ENCODE data around the gene MLEC. TPM values are rescaled to one million over a fixed set of nuclear protein-coding genes. Genes with fewer than 3 reads are reported as not detected.

The MLEC gene
- total RNA-seq, 4 donors from 2014 or later, result 65.1 to 94.1 (median 85.8) TPM

DNA sequence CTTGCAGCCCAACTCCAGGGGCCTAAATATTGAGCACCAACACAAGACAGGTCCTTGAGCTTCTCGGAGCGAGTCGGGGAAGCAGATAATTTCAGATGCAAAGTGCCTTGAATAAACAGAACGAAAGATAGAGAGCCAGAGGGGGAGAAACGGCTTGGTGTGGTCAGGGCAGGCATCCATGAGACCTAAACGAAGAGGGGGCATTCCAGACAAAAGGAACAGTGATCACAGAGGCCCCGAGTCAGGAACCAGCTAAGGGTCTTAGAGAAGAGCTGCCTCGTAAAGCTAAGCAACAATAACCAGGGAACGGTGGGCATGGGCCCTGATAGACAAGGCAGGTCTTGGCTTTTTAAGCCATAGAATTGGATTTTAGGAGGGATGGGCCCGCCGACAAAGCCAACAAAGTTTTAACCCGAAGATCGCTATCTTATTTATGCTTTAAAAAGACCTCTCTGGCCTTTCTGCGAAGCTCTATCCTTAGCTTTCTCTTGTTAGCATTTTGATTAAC, 38.3 kb downstream of the MLEC start:
- TF ChIP-seq, protein P1, sequence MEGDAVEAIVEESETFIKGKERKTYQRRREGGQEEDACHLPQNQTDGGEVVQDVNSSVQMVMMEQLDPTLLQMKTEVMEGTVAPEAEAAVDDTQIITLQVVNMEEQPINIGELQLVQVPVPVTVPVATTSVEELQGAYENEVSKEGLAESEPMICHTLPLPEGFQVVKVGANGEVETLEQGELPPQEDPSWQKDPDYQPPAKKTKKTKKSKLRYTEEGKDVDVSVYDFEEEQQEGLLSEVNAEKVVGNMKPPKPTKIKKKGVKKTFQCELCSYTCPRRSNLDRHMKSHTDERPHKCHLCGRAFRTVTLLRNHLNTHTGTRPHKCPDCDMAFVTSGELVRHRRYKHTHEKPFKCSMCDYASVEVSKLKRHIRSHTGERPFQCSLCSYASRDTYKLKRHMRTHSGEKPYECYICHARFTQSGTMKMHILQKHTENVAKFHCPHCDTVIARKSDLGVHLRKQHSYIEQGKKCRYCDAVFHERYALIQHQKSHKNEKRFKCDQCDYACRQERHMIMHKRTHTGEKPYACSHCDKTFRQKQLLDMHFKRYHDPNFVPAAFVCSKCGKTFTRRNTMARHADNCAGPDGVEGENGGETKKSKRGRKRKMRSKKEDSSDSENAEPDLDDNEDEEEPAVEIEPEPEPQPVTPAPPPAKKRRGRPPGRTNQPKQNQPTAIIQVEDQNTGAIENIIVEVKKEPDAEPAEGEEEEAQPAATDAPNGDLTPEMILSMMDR (IDR thresholded peaks at IDR 0.05; ENCODE audit: low read depth), result no peak

DNA sequence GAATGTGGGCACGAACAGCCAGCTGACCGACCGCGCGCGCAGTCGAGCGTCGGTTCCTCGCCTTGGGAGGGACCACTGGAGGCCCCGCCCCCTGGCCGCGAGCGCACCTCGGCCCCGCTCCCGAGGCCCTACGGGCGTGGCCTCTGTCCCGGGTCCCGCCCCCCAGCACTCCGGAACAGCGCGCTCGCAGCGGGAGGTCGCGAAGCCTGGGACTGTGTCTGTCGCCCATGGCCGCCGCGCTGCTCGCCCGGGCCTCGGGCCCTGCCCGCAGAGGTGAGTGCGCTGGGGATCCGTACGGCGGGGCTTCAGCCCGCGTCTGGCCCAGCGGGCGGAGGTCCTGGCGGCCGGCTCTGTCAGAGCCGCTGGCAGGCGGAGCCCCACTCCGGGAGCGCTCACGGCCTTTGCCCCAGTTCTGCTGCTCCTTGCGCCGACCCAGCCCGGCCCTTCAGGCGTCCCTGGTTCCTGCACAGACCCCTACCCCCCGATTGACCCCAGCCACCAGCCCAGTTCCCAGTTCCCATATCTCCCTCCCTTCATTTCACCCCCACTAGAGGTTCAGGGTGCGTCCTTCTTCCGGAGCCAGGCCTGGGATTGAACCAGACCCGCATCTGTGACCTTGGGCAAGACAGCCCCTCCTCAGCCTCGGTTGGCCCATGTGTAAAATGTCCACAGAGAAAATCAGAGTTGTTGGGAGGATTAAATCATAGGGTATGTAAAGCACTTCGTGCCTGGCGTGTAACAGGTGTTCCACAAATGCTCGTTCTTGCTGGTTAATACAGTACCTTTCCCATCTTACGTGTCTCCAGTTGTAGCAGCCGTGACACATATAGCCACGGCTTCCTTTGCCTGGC, 38.9 kb downstream of the MLEC start, which contains the start of gene ACADS:
ACADS (plus strand) TSS at position 168 of the 851 bp plus-strand sequence; CDS start at position 228, 60 bp downstream.
- TF ChIP-seq, protein P1 (IDR thresholded peaks at IDR 0.05; ENCODE audit: low read depth), result no peak

DNA sequence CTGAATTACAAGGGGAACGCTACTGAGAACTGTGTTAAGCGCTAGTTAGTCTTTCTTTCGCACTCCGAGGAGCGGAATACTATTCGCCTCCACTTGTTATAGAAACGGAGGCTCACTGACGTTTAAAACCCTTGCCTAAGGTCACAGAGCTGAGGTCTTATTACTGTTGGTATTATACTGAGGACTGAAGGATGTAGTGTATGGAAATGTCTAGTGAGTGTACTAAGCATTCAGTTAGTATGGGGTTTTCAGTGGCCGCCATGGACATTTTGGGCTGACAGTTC, 39.5 kb downstream of the MLEC start:
- TF ChIP-seq, protein P1 (IDR thresholded peaks at IDR 0.05; ENCODE audit: low read depth), result no peak

DNA sequence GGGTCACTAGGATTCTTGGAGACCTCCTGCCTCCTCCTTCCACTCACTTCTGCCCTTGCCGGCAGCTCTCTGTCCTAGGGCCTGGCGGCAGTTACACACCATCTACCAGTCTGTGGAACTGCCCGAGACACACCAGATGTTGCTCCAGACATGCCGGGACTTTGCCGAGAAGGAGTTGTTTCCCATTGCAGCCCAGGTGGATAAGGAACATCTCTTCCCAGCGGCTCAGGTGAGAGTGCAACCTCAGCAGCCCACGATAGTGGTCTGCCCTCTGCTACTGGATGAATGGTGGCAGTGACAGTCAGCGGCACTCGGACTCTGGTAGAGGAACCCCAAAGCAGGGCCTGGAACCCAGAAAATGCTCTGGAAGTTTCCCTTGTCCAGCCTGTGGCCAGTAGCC, 40.0 kb downstream of the MLEC start:
- TF ChIP-seq, protein P1 (IDR thresholded peaks at IDR 0.05; ENCODE audit: low read depth), result no peak

DNA sequence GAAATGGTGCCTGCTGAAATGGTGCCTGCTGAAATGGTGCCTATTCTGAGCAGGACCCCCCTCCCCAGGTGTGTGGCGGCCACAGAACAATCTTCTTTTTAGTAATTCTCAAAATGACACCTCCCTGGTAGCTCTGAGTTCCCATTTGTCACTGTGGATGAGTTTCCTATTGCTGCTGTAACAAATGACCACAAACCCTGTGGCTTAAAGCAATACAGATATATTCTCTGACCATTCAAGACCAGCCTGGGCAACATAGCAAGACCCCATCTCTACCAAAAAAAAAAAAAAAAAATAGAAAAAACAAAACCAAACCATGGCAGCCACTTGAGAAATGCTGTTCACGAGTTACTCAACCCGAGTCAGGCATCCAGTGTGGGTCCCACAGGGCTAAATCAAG, 46.6 kb downstream of the MLEC start:
- TF ChIP-seq, protein P1 (IDR thresholded peaks at IDR 0.05; ENCODE audit: low read depth), result no peak

DNA sequence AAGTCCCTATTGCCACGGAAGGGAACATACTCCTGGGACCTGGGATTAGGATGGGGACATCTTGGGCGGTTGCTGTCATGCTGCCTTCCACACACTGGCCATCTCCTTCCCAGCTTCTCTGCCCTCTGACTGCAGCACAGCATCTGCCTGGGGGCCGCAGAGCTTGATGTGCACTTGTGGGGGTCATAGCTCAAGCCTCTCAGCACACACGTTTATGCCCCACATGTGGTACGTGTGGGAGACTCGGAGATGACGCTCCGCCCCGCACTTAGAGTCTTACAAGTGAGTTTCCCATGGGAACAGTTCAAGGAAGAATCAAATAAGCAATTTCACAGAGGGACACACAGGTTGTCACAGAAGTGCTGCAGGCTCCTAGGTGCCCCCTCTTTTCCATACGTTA, 47.3 kb downstream of the MLEC start:
- TF ChIP-seq, protein P1 (IDR thresholded peaks at IDR 0.05; ENCODE audit: low read depth), result no peak

DNA sequence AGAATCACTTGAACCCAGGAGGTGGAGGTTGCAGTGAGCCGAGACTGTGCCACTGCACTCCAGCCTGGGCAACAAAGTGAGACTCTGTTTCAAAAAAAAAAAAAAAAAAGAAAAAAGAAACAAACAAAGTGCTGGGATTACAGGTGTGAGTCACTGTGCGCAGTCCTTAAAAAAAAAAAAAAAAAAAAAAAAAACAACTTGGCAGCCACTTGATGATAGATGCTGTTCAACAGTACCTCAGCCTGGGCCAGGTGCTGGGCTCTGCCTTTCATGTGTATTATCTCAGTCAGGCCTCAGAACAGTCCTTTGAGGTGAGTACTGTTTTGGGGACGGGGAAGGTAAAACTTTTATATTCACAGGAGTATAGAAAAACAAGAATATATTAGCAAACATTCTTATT, 48.2 kb downstream of the MLEC start:
- TF ChIP-seq, protein P1 (IDR thresholded peaks at IDR 0.05; ENCODE audit: low read depth), result no peak

Data from subcutaneous adipose tissue (tissue), 4 donors.